ENCODE data around the gene KCNN3.

DNA sequence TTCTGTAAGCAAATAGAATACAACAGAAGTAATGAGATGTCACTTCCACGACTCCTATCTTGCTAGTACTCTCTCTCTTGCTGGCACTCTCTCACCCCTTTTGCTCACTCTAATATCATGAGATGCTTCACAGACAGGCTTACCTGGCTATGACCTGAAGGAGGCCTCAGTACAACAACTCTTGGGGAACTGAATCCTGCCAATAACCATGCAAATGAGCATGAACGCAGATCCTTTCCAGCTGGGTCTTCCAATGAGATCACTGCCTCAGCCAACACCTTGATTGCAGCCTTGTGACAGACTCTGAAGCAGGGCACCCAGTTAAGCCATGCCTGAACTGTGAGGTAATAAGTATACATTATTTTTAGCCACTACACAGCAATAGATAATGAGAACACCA lies 209.0 kb downstream of the KCNN3 start:
- no peak for TF ChIP-seq ZNF8 (CRISPR knock-in tag; IDR thresholded peaks at IDR 0.05)
- TF ChIP-seq ZFP3 (CRISPR knock-in tag; IDR thresholded peaks at IDR 0.05) = no peak
- no peak for TF ChIP-seq GLIS3 (CRISPR knock-in tag; IDR thresholded peaks at IDR 0.05)
- TF ChIP-seq PATZ1 (CRISPR knock-in tag; IDR thresholded peaks at IDR 0.05; ENCODE audit: borderline replicate concordance) = no peak
- TF ChIP-seq OSR1 (CRISPR knock-in tag; IDR thresholded peaks at IDR 0.05) = no peak

Measured in SK-N-SH treated with all-trans-retinoic acid at 6 μM for 48 hours (cell line).